NT2/D1 (cell line): ENCODE measurements around the gene EMP1.

Experiments used
- SUZ12 ChIP-seq: IDR thresholded peaks from 2 replicates; pipeline ENCODE4 v1.6.1; 2011; ENCODE audit not compliant: insufficient read length, insufficient read depth; ENCODE audit errors: extremely low read depth
- YY1 ChIP-seq: IDR thresholded peaks from 2 replicates; pipeline ENCODE4 v1.6.1; 2011; ENCODE audit not compliant: insufficient read length, insufficient read depth

- TF ChIP-seq YY1 (no peak), SUZ12 (no peak)
Measured at GRCh38 chr12:13147688-13148484, 48.6 kb upstream of the EMP1 start.
